ENCODE data around the gene LIMK2. TPM values are rescaled to one million over a fixed set of nuclear protein-coding genes. Genes with fewer than 3 reads are reported as not detected.

LIMK2 gene
- total RNA-seq, 1 donor from 2014 or later, result 248 TPM

DNA sequence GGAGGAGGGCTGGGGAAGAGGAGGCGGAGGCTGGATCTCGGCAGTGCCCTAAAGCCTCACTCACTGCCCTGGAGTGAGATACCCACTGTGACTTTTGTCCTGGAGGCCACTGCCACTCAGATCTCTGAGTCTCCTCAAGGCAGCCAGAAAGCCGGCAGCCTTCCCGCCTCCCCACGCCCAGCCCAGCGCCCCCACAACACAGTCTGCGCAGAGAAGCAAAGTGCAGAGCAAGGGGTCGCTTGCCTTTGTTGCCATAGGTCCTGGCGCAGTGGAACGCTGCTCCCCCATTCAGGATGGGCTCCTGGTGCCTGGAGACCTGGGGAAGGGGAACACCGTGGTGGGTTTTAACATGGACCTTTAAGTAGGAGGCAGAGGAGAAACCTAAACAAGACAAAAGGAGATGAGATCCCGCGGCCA, 116.5 kb downstream of the LIMK2 start:
- peaks cover 47% of the 10 kb centered on the region for H3K36me3 Mint-ChIP-seq (ENCODE audit: low read depth, unreplicated experiment)
- H3K4me1 Mint-ChIP-seq (ENCODE audit: unreplicated experiment), result peaks cover 2% of the 10 kb centered on the region
- TF ChIP-seq, protein P1, sequence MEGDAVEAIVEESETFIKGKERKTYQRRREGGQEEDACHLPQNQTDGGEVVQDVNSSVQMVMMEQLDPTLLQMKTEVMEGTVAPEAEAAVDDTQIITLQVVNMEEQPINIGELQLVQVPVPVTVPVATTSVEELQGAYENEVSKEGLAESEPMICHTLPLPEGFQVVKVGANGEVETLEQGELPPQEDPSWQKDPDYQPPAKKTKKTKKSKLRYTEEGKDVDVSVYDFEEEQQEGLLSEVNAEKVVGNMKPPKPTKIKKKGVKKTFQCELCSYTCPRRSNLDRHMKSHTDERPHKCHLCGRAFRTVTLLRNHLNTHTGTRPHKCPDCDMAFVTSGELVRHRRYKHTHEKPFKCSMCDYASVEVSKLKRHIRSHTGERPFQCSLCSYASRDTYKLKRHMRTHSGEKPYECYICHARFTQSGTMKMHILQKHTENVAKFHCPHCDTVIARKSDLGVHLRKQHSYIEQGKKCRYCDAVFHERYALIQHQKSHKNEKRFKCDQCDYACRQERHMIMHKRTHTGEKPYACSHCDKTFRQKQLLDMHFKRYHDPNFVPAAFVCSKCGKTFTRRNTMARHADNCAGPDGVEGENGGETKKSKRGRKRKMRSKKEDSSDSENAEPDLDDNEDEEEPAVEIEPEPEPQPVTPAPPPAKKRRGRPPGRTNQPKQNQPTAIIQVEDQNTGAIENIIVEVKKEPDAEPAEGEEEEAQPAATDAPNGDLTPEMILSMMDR (IDR thresholded peaks at IDR 0.05; ENCODE audit: unreplicated experiment), result no peak
- H3K9me3 Mint-ChIP-seq (ENCODE audit: unreplicated experiment), result no peaks in the 10 kb centered on the region
- H3K4me3 Mint-ChIP-seq (ENCODE audit: unreplicated experiment), result no peak overlapping the region
- peaks cover 2% of the 10 kb centered on the region for H3K27me3 Mint-ChIP-seq (ENCODE audit: unreplicated experiment)
- H3K27ac Mint-ChIP-seq (ENCODE audit: unreplicated experiment), result no peak overlapping the region
- DNase-seq (ENCODE audit: low spot score), result no peak

DNA sequence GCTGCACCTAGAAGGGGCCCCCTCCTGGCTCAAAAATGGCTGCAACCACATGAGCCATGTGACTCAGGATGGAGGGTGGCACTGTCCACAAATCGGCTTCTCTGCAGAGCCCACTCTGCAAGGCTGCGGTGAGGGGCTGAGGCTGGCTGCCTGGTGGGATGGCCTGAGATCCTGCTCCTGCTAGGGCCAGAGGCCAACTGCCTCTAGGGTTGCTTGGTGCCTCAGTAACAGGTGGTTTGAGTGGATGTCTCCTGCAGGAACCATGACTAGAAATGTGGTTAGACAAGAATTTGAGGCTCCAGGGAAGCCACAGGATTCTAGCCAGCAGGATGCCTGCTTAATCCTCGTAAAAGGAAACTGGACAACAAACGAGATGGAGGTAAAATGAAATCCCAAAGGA, 116.9 kb downstream of the LIMK2 start:
- TF ChIP-seq, protein P1 (IDR thresholded peaks at IDR 0.05; ENCODE audit: unreplicated experiment), result no peak
- Mint-ChIP-seq H3K9me3 (ENCODE audit: unreplicated experiment) (no peaks in the 10 kb centered on the region), H3K27me3 (ENCODE audit: unreplicated experiment) (peaks cover 2% of the 10 kb centered on the region), H3K4me3 (ENCODE audit: unreplicated experiment) (no peak overlapping the region), H3K4me1 (ENCODE audit: unreplicated experiment) (peaks cover 7% of the 10 kb centered on the region), H3K27ac (ENCODE audit: unreplicated experiment) (no peak overlapping the region), H3K36me3 (ENCODE audit: low read depth, unreplicated experiment) (peaks cover 52% of the 10 kb centered on the region)
- no peak for DNase-seq (ENCODE audit: low spot score)

Other genes with a start within 250 kb of the LIMK2 start
- 56.2 TPM for gene MORC2, start 243.5 kb upstream of the LIMK2 start, total RNA-seq (ENCODE audit: unreplicated experiment)
- gene TUG1, start 243.0 kb upstream of the LIMK2 start, total RNA-seq (ENCODE audit: unreplicated experiment), result 155 TPM
- gene SMTN, start 131.0 kb upstream of the LIMK2 start, total RNA-seq (ENCODE audit: unreplicated experiment), result 736 TPM
- 35.4 TPM for gene SELENOM, start 104.7 kb upstream of the LIMK2 start, total RNA-seq (ENCODE audit: unreplicated experiment)
- gene INPP5J, start 89.3 kb upstream of the LIMK2 start, total RNA-seq (ENCODE audit: unreplicated experiment), result 2.8 TPM
- 2.8 TPM for gene PLA2G3, start 71.8 kb upstream of the LIMK2 start, total RNA-seq (ENCODE audit: unreplicated experiment)
- 30.9 TPM for gene RNF185, start 52.1 kb upstream of the LIMK2 start, total RNA-seq (ENCODE audit: unreplicated experiment)
- gene PIK3IP1, start 80.2 kb downstream of the LIMK2 start, total RNA-seq (ENCODE audit: unreplicated experiment), result 13.4 TPM
- 54.0 TPM for gene PATZ1, start 134.0 kb downstream of the LIMK2 start, total RNA-seq (ENCODE audit: unreplicated experiment)
- gene DRG1, start 187.3 kb downstream of the LIMK2 start, total RNA-seq (ENCODE audit: unreplicated experiment), result 55.6 TPM